GM21723 (cell line): ENCODE measurements around the gene OSBPL10.
A peak's percentile ranks its signal among the peaks of the same experiment; 100 is the strongest.

Experiments used
- ATAC-seq: cut with Tn5 transposase; IDR thresholded peaks from one replicate; pipeline ENCODE4 v1.9.1; 2021; ENCODE audit warnings: mild to moderate bottlenecking, moderate library complexity; ENCODE audit not compliant: unreplicated experiment

The OSBPL10 gene

DNA sequence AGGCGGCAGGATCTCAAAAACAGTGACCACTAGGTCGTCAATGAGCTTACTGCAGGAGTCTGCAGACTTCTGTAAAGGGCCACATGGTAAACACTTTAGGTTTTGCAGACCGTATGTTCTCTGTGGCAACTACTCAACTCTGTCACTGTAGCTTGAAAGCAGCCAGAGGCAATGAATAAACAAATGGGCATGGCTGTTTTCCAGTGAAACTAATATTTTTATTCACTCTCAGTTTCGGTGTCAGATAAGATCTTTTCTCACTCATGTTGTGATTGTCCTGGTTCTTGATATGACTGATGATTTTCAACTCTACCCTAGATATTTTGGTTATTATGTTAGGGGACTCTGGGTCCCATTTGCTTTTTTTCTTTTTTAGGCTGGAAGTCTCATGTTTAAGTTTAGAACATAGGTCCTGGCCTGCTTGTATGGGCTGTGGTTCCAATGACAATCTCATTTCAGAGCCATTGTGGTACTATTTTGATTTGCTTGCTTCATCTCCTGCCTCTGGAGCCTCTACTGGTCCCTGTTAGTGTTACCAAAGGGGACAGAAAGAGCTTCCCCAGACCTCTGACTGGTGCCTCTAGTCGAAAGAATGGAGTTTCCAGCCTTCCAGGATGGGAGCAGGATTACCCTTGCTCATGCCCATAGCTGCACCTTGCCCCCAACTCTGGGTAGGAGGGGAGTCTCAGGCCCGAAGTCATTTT lies 226.3 kb downstream of the OSBPL10 start:
- peak; percentile 92 for ATAC-seq

DNA sequence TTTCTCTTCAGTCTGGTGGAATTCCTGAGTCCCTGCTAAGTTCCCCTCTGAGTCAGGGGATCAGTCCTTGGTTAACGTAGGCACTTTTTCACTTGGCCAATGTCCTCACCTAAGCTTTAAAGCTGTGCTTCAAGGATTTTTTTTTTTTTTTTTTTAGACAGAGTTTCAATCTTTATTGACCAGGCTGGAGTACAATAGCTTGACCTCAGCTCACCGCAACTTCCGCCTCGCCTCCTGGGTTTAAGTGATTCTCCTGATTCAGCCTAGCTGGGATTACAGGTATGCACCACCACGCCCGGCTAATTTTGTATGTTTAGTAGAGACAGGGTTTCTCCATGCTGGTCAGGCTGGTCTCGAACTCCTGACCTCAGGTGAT lies 228.0 kb downstream of the OSBPL10 start:
- no peak for ATAC-seq

DNA sequence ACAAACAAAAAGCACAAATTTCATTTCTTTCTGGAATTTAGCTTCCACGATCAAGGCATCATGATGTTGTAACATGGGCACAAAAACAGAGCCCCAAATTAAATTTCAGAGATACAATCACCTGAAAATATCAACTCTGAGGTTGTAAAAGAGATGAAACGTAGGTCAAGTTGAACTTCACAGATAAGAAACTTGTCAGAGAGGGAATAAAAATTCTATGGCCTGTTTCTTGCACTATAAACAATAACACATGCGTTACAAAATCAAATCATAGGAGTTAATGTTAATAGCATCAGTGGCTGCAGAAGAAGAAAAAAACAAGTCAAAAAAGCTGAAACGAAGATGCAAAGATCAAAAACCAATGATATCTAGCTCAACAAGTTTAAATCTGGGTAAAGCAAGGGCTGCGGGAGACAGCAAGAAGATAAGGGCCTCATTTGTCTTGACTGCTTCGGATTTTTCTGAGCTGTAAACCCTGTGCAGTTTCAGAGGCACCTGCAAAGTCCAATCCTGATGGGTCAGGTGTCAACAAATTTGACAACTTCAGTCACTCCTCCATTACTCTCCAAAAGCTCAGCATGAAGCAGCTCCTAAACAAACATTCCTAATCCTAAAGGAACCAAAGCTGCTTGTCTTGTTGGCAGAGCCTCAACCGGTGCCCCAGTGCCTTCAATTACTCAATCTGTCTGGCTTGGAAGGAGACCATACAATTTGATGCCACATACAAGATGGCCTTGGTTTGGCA lies 228.6 kb downstream of the OSBPL10 start:
- ATAC-seq = no peak

DNA sequence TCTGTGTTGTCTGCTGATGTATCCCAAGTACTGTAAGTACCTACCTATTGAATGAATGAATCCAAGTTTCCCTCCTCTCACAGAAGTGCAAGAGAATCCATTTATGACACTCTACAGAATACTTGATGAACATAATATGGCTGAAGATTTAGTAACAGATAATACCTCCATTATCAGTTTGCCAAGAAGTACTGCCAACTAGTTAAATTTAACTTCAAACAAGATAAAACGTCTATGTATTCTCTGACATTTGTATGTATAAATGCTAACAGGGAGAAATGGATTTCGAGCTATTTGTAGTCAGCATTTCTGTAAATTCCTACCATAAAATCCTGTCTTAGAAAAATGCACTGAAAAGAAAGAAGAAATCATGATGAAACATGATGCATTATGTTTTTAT lies 230.7 kb downstream of the OSBPL10 start:
- no peak for ATAC-seq

DNA sequence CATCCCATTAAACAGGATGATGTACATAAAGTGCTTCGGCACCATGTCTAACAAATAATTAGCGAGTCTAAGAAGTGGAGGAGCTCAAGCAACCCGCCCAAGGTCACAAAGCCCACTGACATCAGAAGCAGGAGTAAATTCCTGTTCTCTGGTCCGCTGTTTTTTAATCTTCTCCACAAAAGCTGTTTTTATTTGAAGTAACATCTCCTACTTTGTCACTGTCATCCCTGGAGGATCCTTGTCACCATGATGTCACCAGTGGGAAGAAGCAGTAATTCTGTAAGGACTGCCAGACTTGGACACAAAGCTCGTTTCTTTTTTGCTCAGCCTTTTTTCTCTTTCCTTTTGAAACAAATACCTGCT lies 232.1 kb downstream of the OSBPL10 start:
- no peak for ATAC-seq

DNA sequence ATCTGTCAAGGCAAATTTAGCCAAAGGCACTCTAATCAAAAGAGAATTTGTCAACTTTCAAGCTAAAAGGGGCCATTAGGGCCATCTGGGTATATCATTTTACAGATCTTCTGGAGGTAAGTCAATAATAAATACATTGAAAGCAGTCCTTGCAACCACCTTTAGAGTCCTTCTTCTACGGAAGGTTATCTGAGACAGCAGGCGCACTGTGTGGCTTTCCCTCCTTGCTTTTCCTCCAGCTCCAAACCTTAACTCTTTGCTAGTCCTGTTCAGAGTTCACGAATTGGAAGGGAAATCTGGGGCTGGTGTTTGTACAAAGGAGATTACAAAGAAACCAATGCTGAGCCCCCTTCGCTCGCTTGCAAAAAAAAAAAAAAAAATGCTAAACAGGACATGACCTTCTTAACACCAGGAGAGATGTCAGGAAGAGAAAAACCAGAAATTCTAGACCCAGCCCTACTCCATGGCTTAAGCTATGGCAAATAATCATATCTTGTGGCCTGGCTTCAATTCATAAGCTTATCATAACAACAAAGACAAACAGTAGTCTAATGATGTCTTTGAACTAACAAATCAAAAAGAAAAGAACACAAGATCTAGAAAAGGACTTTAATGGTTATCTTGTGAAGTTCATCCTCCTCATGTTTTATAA lies 232.7 kb downstream of the OSBPL10 start:
- no peak for ATAC-seq

DNA sequence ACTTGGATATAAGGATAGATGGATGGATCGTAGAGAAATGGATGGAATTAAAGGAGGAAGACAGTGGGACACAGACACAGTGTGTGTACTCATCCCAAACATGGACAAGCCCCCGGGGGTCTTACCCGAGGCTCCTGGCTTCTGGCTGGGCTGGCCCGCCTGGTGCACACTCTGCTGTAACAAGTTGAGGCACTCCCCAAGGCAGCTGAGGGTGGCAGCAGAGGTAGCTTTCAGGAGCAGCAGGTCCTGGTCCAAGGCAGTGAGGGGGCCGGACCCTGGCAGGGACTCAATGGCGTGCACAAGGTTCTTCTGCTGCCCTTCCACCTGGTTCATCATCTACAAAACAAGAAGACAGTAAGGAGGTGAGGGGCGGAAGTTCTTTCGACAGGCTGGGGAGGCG lies 233.3 kb downstream of the OSBPL10 start:
- no peak for ATAC-seq

DNA sequence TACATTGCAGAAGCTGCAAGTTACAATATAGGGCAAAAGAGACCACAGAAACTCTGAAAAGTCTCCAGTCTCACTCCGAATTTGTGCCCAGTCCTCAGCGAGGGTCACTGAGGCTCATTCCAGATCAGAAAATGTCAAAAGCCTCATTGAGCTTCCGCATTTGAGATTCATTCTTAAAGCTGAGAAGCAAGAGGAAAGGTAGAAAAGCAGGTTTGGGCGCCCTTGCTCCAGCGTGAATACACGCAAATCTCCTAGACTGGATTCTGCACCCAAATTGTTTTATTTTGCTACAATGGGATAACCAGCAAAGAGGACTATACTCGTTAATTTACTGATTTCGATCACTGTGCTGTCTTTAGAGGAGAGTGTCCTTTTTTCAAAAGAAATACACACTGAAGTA lies 236.1 kb downstream of the OSBPL10 start:
- no peak for ATAC-seq

DNA sequence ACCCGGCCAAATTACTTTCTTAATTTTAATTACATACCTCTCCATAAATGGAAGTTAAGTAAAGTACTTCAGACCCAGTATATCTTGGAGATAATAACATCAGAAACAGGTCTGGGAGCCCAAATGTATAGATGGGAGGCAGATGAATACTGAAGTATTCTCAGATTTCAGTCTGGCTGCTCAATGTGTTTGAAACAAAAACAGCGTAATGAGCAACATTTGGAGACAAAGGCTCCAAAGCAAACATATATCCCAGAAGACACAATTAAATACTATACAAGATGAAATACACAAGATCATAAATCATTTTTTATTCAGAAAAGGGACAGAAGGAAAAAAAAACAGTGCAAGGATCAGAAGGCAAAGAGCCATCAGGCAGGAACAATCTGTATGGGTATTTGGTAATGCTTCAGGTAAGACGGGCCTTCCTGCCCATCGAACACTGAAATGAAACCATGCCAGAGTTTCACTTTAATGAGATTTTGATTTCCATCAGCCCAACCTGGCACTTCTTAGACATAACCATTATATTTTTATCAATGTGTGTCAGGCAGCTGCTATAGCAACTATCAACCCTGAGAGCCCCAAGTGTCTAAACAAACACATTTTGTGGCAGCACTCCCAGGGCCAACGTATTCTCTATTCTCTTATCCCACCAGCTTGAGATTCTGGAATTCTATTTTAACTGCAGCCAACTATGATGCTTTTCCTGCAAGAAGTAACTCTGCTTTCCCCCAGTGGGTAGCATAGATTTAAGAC lies 237.6 kb downstream of the OSBPL10 start:
- ATAC-seq = no peak

DNA sequence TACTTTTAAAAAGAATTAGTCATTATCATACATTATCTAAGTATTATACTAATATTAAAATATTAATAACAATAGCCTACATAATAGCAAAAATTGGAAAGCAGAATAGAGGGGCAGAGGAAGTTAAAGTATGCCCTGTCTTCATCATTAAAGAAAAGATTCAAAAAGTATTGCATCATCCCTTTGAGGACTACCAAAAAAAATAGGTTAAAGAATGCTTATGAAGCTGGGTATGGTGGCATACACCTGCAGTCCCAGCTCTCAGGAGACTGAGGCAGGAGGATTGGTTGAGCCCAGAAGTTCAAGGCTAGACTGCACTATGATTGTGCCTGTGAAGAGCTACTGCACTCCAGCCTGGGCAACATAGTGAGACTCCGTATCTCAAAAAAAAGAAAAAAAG lies 240.7 kb downstream of the OSBPL10 start:
- no peak for ATAC-seq

DNA sequence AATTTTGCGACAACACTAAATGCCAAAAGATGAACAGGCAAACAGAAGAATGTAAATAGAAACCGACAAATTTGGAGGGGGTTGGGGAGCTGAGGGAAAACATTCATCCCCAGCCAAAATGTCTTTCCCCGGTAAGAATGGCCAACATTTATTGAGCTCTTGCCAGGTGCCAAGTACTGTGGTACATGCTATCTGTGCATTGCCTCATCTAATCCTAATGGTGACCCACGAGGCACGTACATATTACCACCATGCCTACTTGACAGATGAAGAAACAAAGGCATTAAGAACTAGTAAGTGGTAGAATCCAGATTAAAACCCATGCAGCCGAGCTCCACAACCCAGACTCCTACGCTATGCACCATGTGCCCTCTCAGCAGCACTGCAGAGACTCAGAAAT lies 242.7 kb downstream of the OSBPL10 start:
- ATAC-seq = no peak

DNA sequence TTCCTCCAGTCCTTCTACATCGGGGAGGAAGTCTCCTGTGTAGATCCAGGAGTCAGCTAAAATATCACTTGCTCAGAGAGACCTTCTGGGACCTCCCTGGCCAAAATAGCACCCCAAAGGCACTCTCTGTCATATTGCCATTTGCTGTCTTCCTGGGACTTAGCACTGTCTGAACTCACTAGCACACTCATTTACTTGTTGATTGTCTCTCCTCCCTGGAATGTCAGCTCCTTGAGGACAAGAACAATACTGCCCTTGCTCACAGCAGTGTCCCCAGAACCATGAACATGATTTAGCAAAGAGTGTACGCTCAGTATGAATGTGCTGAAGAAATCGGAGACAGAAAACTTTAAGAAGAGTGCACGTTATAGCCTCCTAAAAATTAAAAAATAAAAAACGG lies 245.4 kb downstream of the OSBPL10 start:
- no peak for ATAC-seq

DNA sequence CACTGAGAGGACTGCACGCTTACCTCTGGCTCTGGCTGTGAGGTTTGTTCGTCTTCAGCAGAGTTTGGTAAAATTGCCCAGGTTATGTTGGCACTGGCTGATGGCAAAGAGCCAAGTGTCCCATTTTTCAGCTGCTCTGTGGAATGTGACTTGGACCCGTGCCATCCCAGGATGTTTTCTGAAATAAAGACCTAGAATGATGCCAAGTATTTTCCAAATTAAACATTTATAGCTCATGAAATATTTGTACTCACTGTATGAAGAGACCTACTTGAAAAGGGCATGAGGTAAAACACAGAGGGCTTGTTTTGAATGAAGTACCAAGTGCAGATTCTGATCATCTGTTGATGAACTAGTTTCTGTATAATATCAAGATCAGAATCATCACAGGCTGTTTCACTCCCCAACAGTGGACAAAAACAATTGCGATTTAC lies 247.8 kb downstream of the OSBPL10 start:
- ATAC-seq = no peak

DNA sequence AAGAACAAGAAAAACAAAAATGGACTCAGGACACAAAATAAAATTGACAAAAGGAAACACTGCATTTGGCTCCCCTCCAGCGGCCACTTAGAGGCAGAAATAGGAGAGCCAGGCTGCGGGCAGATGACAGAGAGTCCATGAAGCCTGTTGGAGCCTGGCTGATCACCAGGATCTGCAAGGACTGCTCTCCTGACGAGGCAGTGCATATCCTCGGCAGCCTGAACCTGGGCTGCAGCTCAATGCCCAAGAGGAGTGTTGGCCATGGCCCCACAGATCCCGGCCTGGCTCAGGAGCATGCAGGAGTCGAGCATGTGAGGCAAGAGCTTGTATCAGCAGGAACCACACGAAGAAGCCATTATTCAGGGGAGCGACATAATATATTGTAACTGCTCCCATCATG lies 248.5 kb downstream of the OSBPL10 start:
- ATAC-seq = no peak

DNA sequence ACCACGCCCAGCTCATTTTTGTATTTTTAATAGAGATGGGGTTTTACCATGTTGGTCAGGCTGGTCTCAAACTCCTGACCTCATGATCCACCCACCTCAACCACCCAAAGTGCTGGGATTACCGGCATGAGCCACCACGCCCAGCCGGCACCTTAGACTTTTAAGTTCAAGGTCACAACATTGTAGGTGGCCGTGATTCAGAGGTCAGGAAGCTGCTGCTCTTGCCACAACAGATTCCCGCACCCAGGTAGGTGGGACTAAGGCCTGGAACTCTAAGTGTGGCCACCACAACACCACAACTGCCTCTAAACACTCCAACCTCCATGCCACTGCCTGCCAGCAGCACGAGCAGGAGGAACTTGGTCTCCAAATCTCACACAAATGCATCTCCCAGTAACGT lies 251.5 kb downstream of the OSBPL10 start:
- ATAC-seq = no peak

DNA sequence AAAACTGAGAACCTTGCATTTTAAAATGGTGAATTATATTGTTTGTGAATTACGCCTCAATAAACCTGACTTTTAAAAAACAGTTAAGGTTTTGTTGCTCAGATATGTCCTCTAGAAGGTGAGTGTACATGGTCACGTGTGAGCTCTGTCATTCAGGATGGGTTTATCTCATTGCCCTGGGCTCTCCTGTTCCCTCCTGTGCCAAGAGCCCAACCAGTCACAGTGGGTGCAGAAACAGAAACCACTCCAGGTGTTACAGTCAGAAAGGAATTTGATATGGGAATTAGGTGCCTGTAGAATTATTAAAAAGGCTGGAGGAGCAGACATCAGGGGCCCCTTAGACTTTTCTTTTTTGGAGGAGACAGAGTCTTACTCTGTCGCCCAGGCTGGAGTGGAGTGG lies 252.0 kb downstream of the OSBPL10 start:
- ATAC-seq = no peak

DNA sequence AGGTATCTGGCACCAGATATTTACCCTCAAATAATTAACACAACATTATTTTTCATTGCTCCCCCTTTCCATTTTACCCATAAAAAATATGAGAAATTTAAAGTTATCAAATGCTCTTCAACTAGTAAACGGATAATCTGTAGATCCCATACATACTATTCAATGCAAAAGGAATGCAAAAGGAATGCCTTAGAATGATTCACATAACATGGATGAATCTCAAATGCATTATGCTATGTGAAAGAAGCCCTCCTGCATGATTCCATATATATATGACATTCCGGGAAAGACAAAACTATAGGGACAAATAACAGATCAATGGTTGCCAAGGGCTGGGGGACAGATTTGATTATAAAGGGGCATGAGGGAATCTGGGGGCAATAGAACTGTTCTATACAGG lies 252.7 kb downstream of the OSBPL10 start:
- ATAC-seq = no peak

DNA sequence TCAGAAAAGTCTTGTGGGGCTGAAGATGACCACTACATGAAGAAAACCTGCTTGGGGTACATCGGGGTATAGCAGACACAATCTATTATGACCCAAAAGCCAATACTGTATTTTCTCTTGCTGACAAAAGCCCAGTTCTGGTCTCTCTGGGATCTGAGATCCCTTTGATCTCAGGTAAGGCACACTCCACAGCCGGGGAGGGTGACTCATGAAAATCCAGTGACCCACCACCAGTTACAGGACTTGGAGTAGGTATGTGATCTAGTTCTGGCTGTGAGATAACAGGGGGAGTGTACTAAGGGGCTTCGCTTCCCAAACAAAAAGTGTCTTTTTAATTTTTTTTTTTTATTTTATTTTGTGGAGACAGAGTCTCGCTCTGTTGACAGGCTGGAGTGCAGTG lies 255.1 kb downstream of the OSBPL10 start:
- ATAC-seq = no peak

DNA sequence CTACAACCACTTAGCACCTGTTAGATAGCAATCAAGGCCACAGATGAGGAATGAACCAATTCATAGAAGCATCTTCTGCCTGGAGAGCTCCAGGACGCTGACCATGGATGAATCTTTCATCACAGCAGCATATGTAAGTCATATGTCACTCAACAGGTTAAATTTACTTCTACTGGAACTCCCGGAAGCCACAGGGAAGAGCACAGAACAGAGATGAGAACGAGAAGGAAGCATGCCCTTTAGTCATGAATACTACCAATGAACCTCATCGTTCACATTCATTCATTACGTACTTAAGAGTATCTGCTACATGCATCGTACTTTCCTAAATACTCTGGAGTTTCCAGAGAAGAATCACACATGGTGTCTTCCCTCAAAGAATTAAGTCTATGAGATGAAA lies 255.5 kb downstream of the OSBPL10 start:
- ATAC-seq = no peak

DNA sequence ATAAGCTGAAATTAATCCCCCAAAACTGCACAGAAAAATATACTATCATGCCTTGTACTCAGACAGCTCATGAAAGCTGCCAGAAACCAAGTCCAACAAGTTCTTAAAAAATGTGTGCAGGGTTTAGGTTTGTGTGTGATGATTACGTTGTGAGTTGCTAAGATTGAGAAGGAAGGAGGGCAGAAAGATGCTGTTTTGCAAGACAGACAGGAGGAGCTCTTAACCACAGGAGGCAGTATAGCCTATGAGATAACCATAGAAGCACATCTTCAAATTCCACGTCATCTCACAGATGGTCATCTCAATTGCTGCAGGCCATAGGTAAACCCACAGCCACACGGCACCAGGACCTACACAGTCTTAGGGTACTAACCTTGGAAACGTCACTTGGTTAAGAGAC lies 256.4 kb downstream of the OSBPL10 start:
- peak; percentile 55 for ATAC-seq

DNA sequence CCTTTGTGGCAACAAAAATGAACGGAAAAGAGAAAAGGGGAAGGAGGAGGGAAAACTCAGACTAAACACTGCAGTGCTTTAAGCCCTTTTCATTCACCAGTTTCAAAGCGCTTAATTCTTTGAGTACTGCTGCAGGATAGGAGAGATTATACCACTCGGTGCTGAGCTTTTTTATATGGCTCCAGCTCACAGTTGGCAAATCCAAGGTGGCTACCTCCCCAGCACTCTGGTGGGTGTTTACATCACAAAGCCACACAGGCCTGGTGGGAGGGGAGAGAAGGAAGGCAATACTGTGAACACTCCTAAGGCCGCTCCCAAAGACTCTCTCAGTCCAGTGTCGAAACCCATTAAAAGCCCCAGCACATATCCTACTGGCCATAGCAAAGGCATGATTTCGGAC lies 256.9 kb downstream of the OSBPL10 start:
- no peak for ATAC-seq

DNA sequence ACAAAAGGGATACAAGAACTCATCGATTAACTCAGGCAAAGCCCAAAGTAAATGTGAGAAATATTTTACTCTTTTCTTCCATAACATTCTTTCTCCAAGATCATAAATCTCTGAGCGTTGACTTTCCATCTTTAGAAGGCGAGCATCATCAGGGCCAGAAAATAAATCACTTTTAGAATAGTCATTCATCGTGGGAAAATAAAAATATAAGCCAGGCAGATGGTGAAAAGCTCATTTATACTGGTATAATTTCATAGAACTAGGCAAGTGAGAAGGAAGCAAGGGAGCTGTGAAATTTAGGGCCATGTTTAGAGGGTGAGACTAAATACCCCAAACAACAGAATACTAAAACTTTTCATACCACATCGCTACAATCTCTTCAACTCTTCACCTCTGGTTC lies 257.4 kb downstream of the OSBPL10 start:
- ATAC-seq = no peak
